ENCODE measurements around the gene NR1I3. TPM values are rescaled to one million over a fixed set of nuclear protein-coding genes. Genes with fewer than 3 reads are reported as not detected.

The NR1I3 gene
- total and polyA plus RNA-seq, 2 donors from 2014 or later = 19.6 TPM; not detected in 1

GRCh38 chr1:161227196-161227871 is 10.7 kb downstream of the NR1I3 start:
- DNase-seq (peak; percentile 81 to 90 (median 83)), FAIRE-seq (no peak)
- Histone ChIP-seq H3K27ac (ENCODE audit: low read depth in 2 of 2, low read length in 2 of 2) (peak overlapping the region in 1 of 2 donors; percentile 51), H3K4me3 (ENCODE audit: low read length in 3 of 3) (peak overlapping the region; percentile 43 to 95 (median 51)), H3K27me3 (ENCODE audit: control insufficient read depth, insufficient read depth, low read length) (no peaks in the 10 kb centered on the region), H3K4me1 (ENCODE audit: control insufficient read depth in 2 of 3, insufficient read depth in 2 of 3, low read depth in 1 of 3, low read length in 3 of 3) (peaks cover 2 to 17% (median 8%) of the 10 kb centered on the region in 3 donors), H3K9me3 (ENCODE audit: control insufficient read depth in 2 of 3, insufficient read depth in 1 of 3, low read length in 3 of 3) (no peaks in the 10 kb centered on the region), H3K9ac (ENCODE audit: low read length in 3 of 3) (peak overlapping the region in 2 of 3 donors; percentile 8 to 86), H3K36me3 (ENCODE audit: control insufficient read depth in 2 of 3, insufficient read depth in 3 of 3, low read length in 3 of 3) (peaks cover 3 to 15% (median 13%) of the 10 kb centered on the region in 3 donors)
- intact Hi-C loops (cut with DNase I) = no loop called here
- peak; percentile 88 for TF ChIP-seq CTCF (IDR thresholded peaks at IDR 0.05; ENCODE audit: borderline replicate concordance, extremely low read depth, insufficient read depth)

DNA sequence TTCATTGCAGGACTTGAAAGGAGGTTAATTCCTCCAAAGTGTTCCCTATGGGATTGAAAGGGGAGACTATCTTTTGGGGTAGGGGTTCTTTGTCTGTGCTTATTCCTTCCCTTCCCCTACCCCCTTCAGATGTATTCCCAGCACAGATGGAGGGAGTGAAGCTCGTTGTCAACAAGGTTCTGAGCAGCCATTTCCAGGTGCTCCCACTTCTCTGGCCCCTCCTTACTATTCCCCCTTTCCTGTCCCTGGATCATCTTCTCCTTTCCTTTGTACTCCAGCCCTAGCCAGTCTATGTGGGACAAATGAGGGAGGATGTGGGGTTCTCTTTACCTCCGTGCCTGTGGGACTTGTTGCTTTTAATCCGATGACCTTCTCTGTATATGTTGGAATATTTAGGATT is 11.2 kb downstream of the NR1I3 start:
- TF ChIP-seq CTCF (IDR thresholded peaks at IDR 0.05; ENCODE audit: borderline replicate concordance, extremely low read depth, insufficient read depth) = no peak
- Histone ChIP-seq H3K27me3 (ENCODE audit: control insufficient read depth, insufficient read depth, low read length) (no peaks in the 10 kb centered on the region), H3K9me3 (ENCODE audit: control insufficient read depth in 2 of 3, insufficient read depth in 1 of 3, low read length in 3 of 3) (no peaks in the 10 kb centered on the region), H3K9ac (ENCODE audit: low read length in 3 of 3) (peak overlapping the region in 1 of 3 donors; percentile 86), H3K4me1 (ENCODE audit: control insufficient read depth in 2 of 3, insufficient read depth in 2 of 3, low read depth in 1 of 3, low read length in 3 of 3) (peaks cover 2 to 17% (median 8%) of the 10 kb centered on the region in 3 donors), H3K36me3 (ENCODE audit: control insufficient read depth in 2 of 3, insufficient read depth in 3 of 3, low read length in 3 of 3) (peaks cover 3 to 15% (median 13%) of the 10 kb centered on the region in 3 donors), H3K27ac (ENCODE audit: low read depth in 2 of 2, low read length in 2 of 2) (no peak overlapping the region), H3K4me3 (ENCODE audit: low read length in 3 of 3) (peak overlapping the region in 2 of 3 donors; percentile 51 to 95)
- DNase-seq = no peak
- intact Hi-C loops (cut with DNase I) = no loop called here
- no peak for FAIRE-seq

GRCh38 chr1:161226320-161226711 is 11.7 kb downstream of the NR1I3 start:
- intact Hi-C loops (cut with DNase I) = no loop called here
- Histone ChIP-seq H3K27ac (ENCODE audit: low read depth in 2 of 2, low read length in 2 of 2) (peak overlapping the region; percentile 36 to 45), H3K36me3 (ENCODE audit: control insufficient read depth in 2 of 3, insufficient read depth in 3 of 3, low read length in 3 of 3) (peaks cover 3 to 15% (median 13%) of the 10 kb centered on the region in 3 donors), H3K27me3 (ENCODE audit: control insufficient read depth, insufficient read depth, low read length) (no peaks in the 10 kb centered on the region), H3K9ac (ENCODE audit: low read length in 3 of 3) (peak overlapping the region; percentile 75 to 86 (median 80)), H3K9me3 (ENCODE audit: control insufficient read depth in 2 of 3, insufficient read depth in 1 of 3, low read length in 3 of 3) (no peaks in the 10 kb centered on the region), H3K4me1 (ENCODE audit: control insufficient read depth in 2 of 3, insufficient read depth in 2 of 3, low read depth in 1 of 3, low read length in 3 of 3) (peaks cover 2 to 17% (median 8%) of the 10 kb centered on the region in 3 donors), H3K4me3 (ENCODE audit: low read length in 3 of 3) (peak overlapping the region; percentile 82 to 96 (median 95))
- DNase-seq (peak in 1 of 5 donors; percentile 15), FAIRE-seq (no peak)
- TF ChIP-seq CTCF (IDR thresholded peaks at IDR 0.05; ENCODE audit: borderline replicate concordance, extremely low read depth, insufficient read depth) = no peak
